ENCODE results near the gene GALE. TPM values are rescaled to one million over a fixed set of nuclear protein-coding genes. Genes with fewer than 3 reads are reported as not detected.
A peak's percentile ranks its signal among the peaks of the same experiment; 100 is the strongest.

The GALE gene
- total and polyA plus RNA-seq, 2 donors from 2014 or later: 68.1 to 73.7 TPM

GRCh38 chr1:23801338-23801748, 789 bp upstream of the GALE start:
- H3K4me3 ChIP-seq (ENCODE audit: low read length in 3 of 3): peak overlapping the region; percentile 72 to 87 (median 75)
- no peak for TF ChIP-seq CTCF (IDR thresholded peaks at IDR 0.05; ENCODE audit: borderline replicate concordance, extremely low read depth, insufficient read depth)
- peaks cover 0 to 14% (median 3%) of the 10 kb centered on the region in 3 donors for H3K36me3 ChIP-seq (ENCODE audit: control insufficient read depth in 2 of 3, insufficient read depth in 3 of 3, low read length in 3 of 3)
- no peaks in the 10 kb centered on the region for H3K9me3 ChIP-seq (ENCODE audit: control insufficient read depth in 2 of 3, insufficient read depth in 1 of 3, low read length in 3 of 3)
- FAIRE-seq: no peak
- peak overlapping the region; percentile 32 to 87 (median 84) for H3K9ac ChIP-seq (ENCODE audit: low read length in 3 of 3)
- intact Hi-C loops (cut with DNase I): no loop called here
- no peak for DNase-seq
- peaks cover 0 to 25% (median 14%) of the 10 kb centered on the region in 3 donors for H3K4me1 ChIP-seq (ENCODE audit: control insufficient read depth in 2 of 3, insufficient read depth in 2 of 3, low read depth in 1 of 3, low read length in 3 of 3)
- peak overlapping the region; percentile 95 to 96 for H3K27ac ChIP-seq (ENCODE audit: low read depth in 2 of 2, low read length in 2 of 2)
- no peaks in the 10 kb centered on the region for H3K27me3 ChIP-seq (ENCODE audit: control insufficient read depth, insufficient read depth, low read length)

- TF ChIP-seq CTCF (IDR thresholded peaks at IDR 0.05; ENCODE audit: borderline replicate concordance, extremely low read depth, insufficient read depth): no peak
- Histone ChIP-seq H3K27me3 (ENCODE audit: control insufficient read depth, insufficient read depth, low read length) (no peaks in the 10 kb centered on the region), H3K27ac (ENCODE audit: low read depth in 2 of 2, low read length in 2 of 2) (peak overlapping the region; percentile 95 to 96), H3K9ac (ENCODE audit: low read length in 3 of 3) (peak overlapping the region; percentile 41 to 78 (median 73)), H3K9me3 (ENCODE audit: control insufficient read depth in 2 of 3, insufficient read depth in 1 of 3, low read length in 3 of 3) (no peaks in the 10 kb centered on the region), H3K4me3 (ENCODE audit: low read length in 3 of 3) (peak overlapping the region; percentile 50 to 87 (median 76)), H3K36me3 (ENCODE audit: control insufficient read depth in 2 of 3, insufficient read depth in 3 of 3, low read length in 3 of 3) (peaks cover 0 to 14% (median 3%) of the 10 kb centered on the region in 3 donors), H3K4me1 (ENCODE audit: control insufficient read depth in 2 of 3, insufficient read depth in 2 of 3, low read depth in 1 of 3, low read length in 3 of 3) (peaks cover 0 to 25% (median 14%) of the 10 kb centered on the region in 3 donors)
- FAIRE-seq: no peak
- peak; percentile 65 to 96 (median 68) for DNase-seq
- intact Hi-C loops (cut with DNase I): no loop called here
Measured at GRCh38 chr1:23799570-23800399, 769 bp downstream of the GALE start.

- intact Hi-C loops (cut with DNase I): no loop called here
- Histone ChIP-seq H3K27ac (ENCODE audit: low read depth in 2 of 2, low read length in 2 of 2) (peak overlapping the region; percentile 95 to 96), H3K4me3 (ENCODE audit: low read length in 3 of 3) (peak overlapping the region in 2 of 3 donors; percentile 76 to 87), H3K9ac (ENCODE audit: low read length in 3 of 3) (peak overlapping the region in 1 of 3 donors; percentile 38), H3K4me1 (ENCODE audit: control insufficient read depth in 2 of 3, insufficient read depth in 2 of 3, low read depth in 1 of 3, low read length in 3 of 3) (peaks cover 0 to 27% (median 14%) of the 10 kb centered on the region in 3 donors), H3K9me3 (ENCODE audit: control insufficient read depth in 2 of 3, insufficient read depth in 1 of 3, low read length in 3 of 3) (no peaks in the 10 kb centered on the region), H3K27me3 (ENCODE audit: control insufficient read depth, insufficient read depth, low read length) (no peaks in the 10 kb centered on the region), H3K36me3 (ENCODE audit: control insufficient read depth in 2 of 3, insufficient read depth in 3 of 3, low read length in 3 of 3) (peaks cover 0 to 14% (median 3%) of the 10 kb centered on the region in 3 donors)
- DNase-seq (no peak), FAIRE-seq (no peak)
- no peak for TF ChIP-seq CTCF (IDR thresholded peaks at IDR 0.05; ENCODE audit: borderline replicate concordance, extremely low read depth, insufficient read depth)
Measured at GRCh38 chr1:23799255-23799569, 1.3 kb downstream of the GALE start.

All from kidney (tissue), 14 donors.